Measurements from ENCODE around the gene CDC42BPA. TPM values are rescaled to one million over a fixed set of nuclear protein-coding genes. Genes with fewer than 3 reads are reported as not detected.

The CDC42BPA gene
- polyA plus RNA-seq, 3 donors, result 0.20 to 0.45 (median 0.39) TPM

DNA sequence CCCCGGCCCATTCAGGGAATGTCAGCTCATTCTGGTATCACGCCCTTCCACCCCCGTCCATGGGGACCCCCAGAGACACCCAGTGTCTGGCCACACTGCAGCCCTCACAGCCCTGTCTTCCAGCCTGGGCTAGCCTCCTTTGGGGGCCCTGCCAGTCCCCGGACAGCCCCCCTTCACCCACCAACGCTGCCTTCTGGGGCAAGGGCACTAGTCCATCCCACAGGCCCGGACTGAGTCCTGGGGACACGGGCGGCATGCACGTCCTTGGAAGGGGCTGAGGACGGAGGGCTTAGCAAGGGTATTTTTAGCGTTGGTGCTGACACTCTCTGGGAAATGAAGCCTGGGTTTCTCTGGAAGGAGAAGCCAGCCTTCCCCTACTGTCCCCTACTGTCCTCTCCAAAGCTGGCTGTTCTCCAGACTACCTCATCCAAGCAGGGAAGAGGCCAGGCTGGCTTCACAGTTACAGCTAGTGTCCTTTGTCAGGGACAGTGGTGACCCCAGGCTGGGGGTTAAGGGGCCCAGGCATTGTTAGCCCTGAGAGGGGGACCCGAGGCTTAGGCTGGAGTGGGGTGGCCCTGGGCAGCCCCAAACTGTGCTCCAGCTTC lies 338.7 kb downstream of the CDC42BPA start:
- Histone ChIP-seq H4K20me1 (ENCODE audit: insufficient read depth, low read length) (peaks cover 8% of the 10 kb centered on the region), H3K79me2 (ENCODE audit: insufficient read depth, low read length) (no peaks in the 10 kb centered on the region), H3K4me1 (ENCODE audit: control insufficient read depth in 1 of 2, insufficient read depth in 2 of 2, low read length in 2 of 2) (no peaks in the 10 kb centered on the region), H3K9ac (ENCODE audit: insufficient read depth, low read length, poor library complexity, severe bottlenecking) (no peak overlapping the region), H3K4me2 (replicated peaks; ENCODE audit: extremely low read depth, low read length, poor library complexity, severe bottlenecking) (no peak overlapping the region), H3K36me3 (replicated peaks in 1 of 2; ENCODE audit: control insufficient read depth in 1 of 2, insufficient read depth in 2 of 2, low read length in 2 of 2) (peaks cover 72 to 77% of the 10 kb centered on the region in 2 donors), H2AFZ (ENCODE audit: insufficient read depth, low read depth, low read length, poor library complexity, severe bottlenecking) (no peak overlapping the region), H3K9me3 (replicated peaks in 1 of 2; ENCODE audit: control insufficient read depth in 1 of 2, insufficient read depth in 1 of 2, low read length in 2 of 2) (no peaks in the 10 kb centered on the region), H3K4me3 (replicated peaks in 1 of 3; ENCODE audit: low read depth in 2 of 3, low read length in 3 of 3) (no peak overlapping the region), H3K27me3 (ENCODE audit: control insufficient read depth in 2 of 2, insufficient read depth in 2 of 2, low read length in 2 of 2) (no peaks in the 10 kb centered on the region), H3K27ac (ENCODE audit: low read depth in 1 of 2, low read length in 2 of 2) (no peak overlapping the region)
- 93% methylated on average over 7 of the region's 12 CpGs for WGBS (ENCODE audit: insufficient coverage)
- TF ChIP-seq, protein P1, sequence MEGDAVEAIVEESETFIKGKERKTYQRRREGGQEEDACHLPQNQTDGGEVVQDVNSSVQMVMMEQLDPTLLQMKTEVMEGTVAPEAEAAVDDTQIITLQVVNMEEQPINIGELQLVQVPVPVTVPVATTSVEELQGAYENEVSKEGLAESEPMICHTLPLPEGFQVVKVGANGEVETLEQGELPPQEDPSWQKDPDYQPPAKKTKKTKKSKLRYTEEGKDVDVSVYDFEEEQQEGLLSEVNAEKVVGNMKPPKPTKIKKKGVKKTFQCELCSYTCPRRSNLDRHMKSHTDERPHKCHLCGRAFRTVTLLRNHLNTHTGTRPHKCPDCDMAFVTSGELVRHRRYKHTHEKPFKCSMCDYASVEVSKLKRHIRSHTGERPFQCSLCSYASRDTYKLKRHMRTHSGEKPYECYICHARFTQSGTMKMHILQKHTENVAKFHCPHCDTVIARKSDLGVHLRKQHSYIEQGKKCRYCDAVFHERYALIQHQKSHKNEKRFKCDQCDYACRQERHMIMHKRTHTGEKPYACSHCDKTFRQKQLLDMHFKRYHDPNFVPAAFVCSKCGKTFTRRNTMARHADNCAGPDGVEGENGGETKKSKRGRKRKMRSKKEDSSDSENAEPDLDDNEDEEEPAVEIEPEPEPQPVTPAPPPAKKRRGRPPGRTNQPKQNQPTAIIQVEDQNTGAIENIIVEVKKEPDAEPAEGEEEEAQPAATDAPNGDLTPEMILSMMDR (IDR thresholded peaks at IDR 0.05), result no peak
- Mint-ChIP-seq H3K36me3 (peaks cover 41 to 71% of the 10 kb centered on the region in 2 donors), H3K4me1 (no peaks in the 10 kb centered on the region), H3K27ac (peak overlapping the region in 1 of 7 donors; percentile 37), H3K27me3 (ENCODE audit: low read depth in 3 of 3) (no peaks in the 10 kb centered on the region), H3K4me3 (no peak overlapping the region), H3K9me3 (no peaks in the 10 kb centered on the region)
- DNase-seq, result no peak
- intact Hi-C loops (cut with micrococcal nuclease), result no loop called here

DNA sequence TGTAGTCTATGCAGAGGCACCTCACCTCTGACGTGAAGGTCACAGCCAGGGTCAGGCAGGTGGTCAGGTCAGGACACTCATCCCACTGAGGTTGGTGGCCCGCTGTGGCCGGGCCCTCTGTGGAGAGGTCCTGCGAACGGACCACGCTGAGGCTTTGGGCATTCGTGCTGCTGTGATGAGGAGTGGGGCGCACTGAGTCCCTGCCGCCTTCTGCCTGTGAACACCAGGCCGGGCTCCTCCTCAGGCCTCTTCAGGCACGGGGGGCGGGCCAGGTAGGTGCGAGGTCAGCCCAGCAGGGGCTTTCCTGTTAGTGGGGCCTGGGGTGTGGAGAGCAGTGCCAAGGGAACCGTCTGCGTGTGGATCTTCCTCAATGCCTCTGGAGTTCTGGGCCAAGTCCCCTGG lies 339.2 kb downstream of the CDC42BPA start:
- Histone ChIP-seq H3K4me2 (replicated peaks; ENCODE audit: extremely low read depth, low read length, poor library complexity, severe bottlenecking) (no peak overlapping the region), H3K27ac (ENCODE audit: low read depth in 1 of 2, low read length in 2 of 2) (no peak overlapping the region), H3K4me1 (ENCODE audit: control insufficient read depth in 1 of 2, insufficient read depth in 2 of 2, low read length in 2 of 2) (no peaks in the 10 kb centered on the region), H3K9ac (ENCODE audit: insufficient read depth, low read length, poor library complexity, severe bottlenecking) (no peak overlapping the region), H3K4me3 (replicated peaks in 1 of 3; ENCODE audit: low read depth in 2 of 3, low read length in 3 of 3) (no peak overlapping the region), H3K36me3 (replicated peaks in 1 of 2; ENCODE audit: control insufficient read depth in 1 of 2, insufficient read depth in 2 of 2, low read length in 2 of 2) (peaks cover 68 to 75% of the 10 kb centered on the region in 2 donors), H3K79me2 (ENCODE audit: insufficient read depth, low read length) (no peaks in the 10 kb centered on the region), H2AFZ (ENCODE audit: insufficient read depth, low read depth, low read length, poor library complexity, severe bottlenecking) (no peak overlapping the region), H3K9me3 (replicated peaks in 1 of 2; ENCODE audit: control insufficient read depth in 1 of 2, insufficient read depth in 1 of 2, low read length in 2 of 2) (no peaks in the 10 kb centered on the region), H4K20me1 (ENCODE audit: insufficient read depth, low read length) (peaks cover 13% of the 10 kb centered on the region), H3K27me3 (ENCODE audit: control insufficient read depth in 2 of 2, insufficient read depth in 2 of 2, low read length in 2 of 2) (no peaks in the 10 kb centered on the region)
- H3K4me3 Mint-ChIP-seq, result no peak overlapping the region
- DNase-seq, result no peak
- 97% methylated on average over 15 of the region's 15 CpGs for WGBS (ENCODE audit: insufficient coverage)
- peak overlapping the region in 2 of 7 donors; percentile 37 to 63 for H3K27ac Mint-ChIP-seq
- H3K27me3 Mint-ChIP-seq (ENCODE audit: low read depth in 3 of 3), result no peaks in the 10 kb centered on the region
- intact Hi-C loops (cut with micrococcal nuclease), result no loop called here
- H3K36me3 Mint-ChIP-seq, result peaks cover 38 to 71% of the 10 kb centered on the region in 2 donors
- TF ChIP-seq, protein P1 (IDR thresholded peaks at IDR 0.05), result no peak
- H3K4me1 Mint-ChIP-seq, result peaks cover under 1% of the 10 kb centered on the region
- no peaks in the 10 kb centered on the region for H3K9me3 Mint-ChIP-seq
